GM21515 (cell line): ENCODE results near the gene CDCA8.
"Not testable (repeated sequence)": the region's sequence is repeated elsewhere in the genome, so short reads cannot be mapped to it uniquely, and the experiment has no call there.

Experiments
- ATAC-seq: cut with Tn5 transposase; IDR thresholded peaks from one replicate; pipeline ENCODE4 v1.9.1; 2021; ENCODE audit not compliant: unreplicated experiment

Gene CDCA8

GRCh38 chr1:37672136-37672870, 20.0 kb upstream of the CDCA8 start:
- no peak for ATAC-seq

- ATAC-seq: no peak
Measured at GRCh38 chr1:37673920-37674319, 18.4 kb upstream of the CDCA8 start.

- no peak for ATAC-seq
Measured at GRCh38 chr1:37676281-37677142, 15.8 kb upstream of the CDCA8 start.

GRCh38 chr1:37677143-37677439, 15.2 kb upstream of the CDCA8 start:
- ATAC-seq: no peak

GRCh38 chr1:37677808-37678207, 14.5 kb upstream of the CDCA8 start:
- no peak for ATAC-seq

GRCh38 chr1:37680933-37681332, 11.4 kb upstream of the CDCA8 start:
- ATAC-seq: no peak

- no peak for ATAC-seq
Measured at GRCh38 chr1:37682334-37682987, 9.9 kb upstream of the CDCA8 start.

- ATAC-seq: not testable (repeated sequence)
Measured at GRCh38 chr1:37684182-37684581, 8.1 kb upstream of the CDCA8 start.

- ATAC-seq: no peak
Measured at GRCh38 chr1:37685722-37686121, 6.6 kb upstream of the CDCA8 start.

- not testable (repeated sequence) for ATAC-seq
Measured at GRCh38 chr1:37687764-37688163, 4.6 kb upstream of the CDCA8 start.

- ATAC-seq: no peak
Measured at GRCh38 chr1:37688926-37689325, 3.4 kb upstream of the CDCA8 start.

GRCh38 chr1:37691497-37692077, 729 bp upstream of the CDCA8 start:
- ATAC-seq: peak; percentile 4

GRCh38 chr1:37692834-37693175, 489 bp downstream of the CDCA8 start:
- no peak for ATAC-seq

- ATAC-seq: no peak
Measured at GRCh38 chr1:37697090-37697489, 4.8 kb downstream of the CDCA8 start.

GRCh38 chr1:37697737-37698136, 5.4 kb downstream of the CDCA8 start:
- ATAC-seq: no peak

- ATAC-seq: no peak
Measured at GRCh38 chr1:37699147-37699546, 6.8 kb downstream of the CDCA8 start.

GRCh38 chr1:37701051-37701450, 8.7 kb downstream of the CDCA8 start:
- ATAC-seq: no peak

GRCh38 chr1:37703061-37703460, 10.7 kb downstream of the CDCA8 start:
- no peak for ATAC-seq

- ATAC-seq: no peak
Measured at GRCh38 chr1:37704966-37705365, 12.7 kb downstream of the CDCA8 start.

- ATAC-seq: no peak
Measured at GRCh38 chr1:37705399-37705798, 13.1 kb downstream of the CDCA8 start.

- no peak for ATAC-seq
Measured at GRCh38 chr1:37708471-37708870, 16.2 kb downstream of the CDCA8 start.

GRCh38 chr1:37714226-37714625, 21.9 kb downstream of the CDCA8 start:
- ATAC-seq: no peak
